GM19328 (cell line): Measurements from ENCODE around the gene MINPP1.

ENCODE experiments used
- ATAC-seq: cut with Tn5 transposase; IDR thresholded peaks from one replicate; pipeline ENCODE4 v1.9.1; 2021; ENCODE audit warnings: mild to moderate bottlenecking, moderate library complexity; ENCODE audit not compliant: unreplicated experiment

The MINPP1 gene

DNA sequence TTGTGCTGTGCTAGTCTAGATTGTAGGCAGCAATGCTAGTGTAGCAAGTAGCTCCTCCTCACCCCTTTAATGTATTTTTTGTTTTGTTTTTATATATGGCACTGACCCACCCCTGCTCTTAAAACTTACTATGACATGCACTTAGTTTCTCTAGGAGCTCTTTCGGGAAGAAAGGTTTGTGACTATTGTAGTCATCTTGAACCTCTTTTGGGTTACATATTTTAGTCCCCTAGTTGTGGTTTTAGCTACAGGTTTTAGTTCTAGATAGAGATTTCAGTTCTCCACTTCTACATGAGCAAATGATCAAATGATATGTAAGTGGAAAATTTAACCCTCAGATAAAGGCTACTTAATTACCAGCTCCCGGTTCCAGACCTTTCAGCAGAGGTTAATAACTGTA is 14.9 kb downstream of the MINPP1 start:
- no peak for ATAC-seq

DNA sequence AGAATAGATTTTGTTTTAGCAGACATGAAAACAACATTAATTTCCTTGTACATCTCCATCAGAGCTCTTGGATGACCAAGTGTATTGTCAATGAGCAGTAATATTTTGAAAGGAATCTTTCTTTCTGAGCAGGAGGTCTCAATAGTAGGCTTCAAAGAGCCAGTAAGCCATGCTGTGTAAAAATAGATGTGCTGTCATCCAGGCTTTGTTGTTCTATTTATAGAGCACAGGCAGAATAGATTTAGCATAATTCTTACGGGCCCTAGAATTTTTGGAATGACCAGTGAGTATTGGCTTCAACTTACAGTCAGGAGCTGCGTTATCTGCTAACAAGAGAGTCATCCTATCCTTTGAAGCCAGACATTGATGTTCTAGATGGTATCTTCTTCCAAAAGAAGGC is 19.0 kb downstream of the MINPP1 start:
- ATAC-seq, result no peak

DNA sequence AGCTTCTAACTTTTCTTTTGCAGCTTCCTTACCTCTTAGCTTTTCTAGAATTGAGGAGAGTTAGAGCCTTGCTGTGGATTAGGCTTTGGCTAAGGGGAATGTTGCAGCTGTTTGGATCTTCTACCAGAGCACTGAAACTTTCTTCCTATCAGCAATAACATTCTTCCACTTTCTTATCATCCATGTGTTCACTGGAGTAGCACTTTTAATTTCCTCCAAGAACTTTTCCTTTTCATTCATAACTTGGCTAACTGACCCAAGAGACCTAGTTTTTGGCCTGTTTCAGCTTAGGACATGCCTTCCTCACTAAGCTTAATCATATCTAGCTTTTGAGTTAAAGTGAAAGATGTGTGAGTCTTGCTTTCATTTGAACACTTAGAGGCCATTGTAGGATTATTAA is 19.6 kb downstream of the MINPP1 start:
- no peak for ATAC-seq

DNA sequence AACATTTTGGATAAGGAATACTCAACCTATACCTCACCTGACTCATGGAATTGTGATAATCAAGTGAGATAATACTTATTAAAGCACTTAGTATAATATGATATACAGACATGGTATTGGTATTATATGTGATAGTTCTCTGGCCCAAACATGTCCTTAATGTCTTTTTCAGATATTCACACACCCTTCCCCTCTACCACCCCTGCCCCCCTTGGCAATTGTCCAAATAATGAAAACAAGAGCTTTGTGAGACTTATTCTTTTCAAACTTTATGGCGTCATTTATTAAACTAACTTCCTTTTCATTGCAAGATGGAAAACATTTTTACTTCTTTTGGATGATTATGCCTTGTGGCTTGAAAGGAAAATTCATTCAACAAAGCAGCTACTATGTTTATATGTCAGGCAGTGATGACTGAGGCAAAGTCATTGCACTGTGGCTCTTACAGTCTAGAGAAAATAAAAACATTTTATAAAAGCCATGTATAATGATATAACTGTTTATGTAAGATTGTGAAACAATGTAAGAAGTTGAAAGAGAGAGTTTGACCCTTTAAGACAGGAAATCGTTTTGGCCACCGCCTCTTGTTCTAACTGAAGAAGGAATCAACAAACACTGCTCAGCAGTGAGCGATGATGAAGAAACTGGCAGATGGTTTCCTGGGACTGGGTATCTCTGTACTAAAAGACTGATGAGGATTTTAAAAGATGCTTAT is 27.4 kb downstream of the MINPP1 start:
- ATAC-seq, result no peak

DNA sequence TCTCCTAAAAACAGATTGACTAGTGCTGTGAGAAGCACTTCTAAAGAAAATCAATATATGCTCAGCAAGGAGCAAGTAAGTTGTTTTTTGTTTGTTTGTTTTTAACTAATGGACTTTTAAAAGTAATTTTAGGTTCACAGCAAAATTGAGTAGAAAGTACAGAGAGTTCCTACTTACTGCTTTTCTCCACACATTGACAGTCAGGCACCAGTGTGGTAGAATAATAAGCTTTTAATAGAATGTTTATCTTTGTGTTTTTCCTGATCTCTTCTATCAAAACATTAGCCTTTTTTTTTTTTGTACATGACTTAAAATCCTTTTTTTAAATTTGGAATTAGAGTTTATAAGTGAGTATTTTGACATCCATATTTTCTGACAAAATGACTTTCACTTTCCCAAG is 28.0 kb downstream of the MINPP1 start:
- ATAC-seq, result no peak

DNA sequence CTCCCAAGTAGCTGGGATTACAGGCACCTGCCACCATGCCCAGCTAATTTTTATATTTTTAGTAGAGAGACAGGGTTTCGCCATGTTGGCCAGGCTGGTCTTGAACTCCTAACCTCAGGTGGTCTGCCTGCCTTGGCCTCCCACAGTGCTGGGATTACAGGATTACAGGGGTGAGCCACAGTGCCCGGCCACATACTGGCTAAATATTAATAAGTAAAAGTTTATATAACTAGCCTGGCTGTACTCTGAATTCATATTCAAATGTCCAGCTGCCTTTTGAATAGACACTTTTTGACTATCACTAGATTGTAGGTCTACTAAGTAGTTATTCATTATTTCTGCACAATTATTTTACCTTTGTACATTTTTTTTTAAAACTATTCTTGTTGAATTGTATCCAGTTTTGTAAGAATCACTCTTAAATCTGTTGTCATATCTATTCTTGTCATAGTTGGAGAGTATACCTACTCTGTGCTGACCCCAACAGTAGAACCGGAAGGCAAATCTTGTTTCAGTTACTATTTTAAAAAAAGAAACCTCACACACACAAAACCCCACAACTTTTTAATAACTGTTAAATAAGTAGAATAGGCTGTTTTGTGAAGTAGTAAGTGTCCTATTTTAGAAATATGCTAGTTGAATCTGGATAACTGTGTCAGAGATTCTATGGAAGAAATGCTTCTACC is 29.6 kb downstream of the MINPP1 start:
- no peak for ATAC-seq

DNA sequence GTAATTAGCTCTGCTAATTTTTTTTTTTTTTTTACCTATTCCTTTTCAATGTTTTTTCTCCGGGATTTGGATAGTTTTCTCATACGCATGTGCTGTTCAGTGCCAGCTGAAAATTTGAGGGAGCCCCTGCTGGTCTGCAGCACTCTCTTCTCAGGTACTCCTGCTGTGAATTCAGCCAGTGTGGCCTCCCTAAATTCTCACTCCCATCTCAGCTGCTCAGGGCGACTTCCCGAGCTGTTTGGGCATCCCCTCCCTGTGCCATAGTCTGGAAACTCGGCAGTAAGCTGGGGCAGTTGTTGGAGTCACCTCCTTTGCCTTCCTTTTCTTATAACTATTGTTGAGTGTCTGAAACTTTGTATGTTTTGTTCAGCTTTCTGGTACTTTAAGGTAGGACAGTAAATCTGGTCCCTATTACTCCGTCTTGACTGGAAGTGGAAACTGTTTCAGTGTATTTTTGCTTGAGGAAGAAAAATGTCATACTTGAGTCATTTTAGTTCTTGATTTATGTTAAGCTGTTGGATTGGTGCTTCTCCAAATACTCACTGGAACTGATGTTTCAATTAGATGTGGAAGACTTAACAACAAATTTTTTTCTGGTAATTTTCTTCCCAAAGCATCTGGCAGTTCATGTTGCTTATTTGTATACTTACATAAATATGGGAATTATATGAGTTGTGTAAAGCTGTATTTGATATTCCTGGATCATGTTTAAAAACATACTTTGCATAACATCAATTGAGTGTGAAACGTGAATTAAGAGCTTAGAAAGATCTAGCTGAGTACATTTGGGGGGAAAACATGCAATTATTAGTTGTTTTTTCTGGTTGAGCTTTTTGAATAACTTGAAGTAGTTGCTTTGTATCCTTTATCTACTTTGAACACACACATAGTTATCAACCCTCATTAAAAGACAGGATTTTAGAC is 33.7 kb downstream of the MINPP1 start:
- ATAC-seq, result no peak

DNA sequence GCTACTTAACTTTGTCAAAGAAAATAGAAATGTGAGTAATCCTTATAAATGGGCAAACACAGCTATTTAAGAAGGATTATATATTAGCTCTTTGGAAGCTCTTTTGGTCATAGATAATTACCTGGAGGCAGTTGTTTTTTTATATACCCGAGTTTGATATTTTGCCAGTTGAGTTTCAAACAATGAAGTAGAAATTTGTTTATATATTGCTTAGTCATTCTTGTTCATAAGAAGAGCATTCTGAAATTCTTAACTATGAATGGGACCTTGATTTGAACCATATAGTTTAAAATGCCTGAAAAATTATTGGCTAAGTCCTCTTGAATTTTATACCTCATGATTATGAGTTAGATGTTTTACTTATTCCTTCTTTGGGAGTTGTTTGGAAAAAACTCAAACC is 36.4 kb downstream of the MINPP1 start:
- no peak for ATAC-seq

DNA sequence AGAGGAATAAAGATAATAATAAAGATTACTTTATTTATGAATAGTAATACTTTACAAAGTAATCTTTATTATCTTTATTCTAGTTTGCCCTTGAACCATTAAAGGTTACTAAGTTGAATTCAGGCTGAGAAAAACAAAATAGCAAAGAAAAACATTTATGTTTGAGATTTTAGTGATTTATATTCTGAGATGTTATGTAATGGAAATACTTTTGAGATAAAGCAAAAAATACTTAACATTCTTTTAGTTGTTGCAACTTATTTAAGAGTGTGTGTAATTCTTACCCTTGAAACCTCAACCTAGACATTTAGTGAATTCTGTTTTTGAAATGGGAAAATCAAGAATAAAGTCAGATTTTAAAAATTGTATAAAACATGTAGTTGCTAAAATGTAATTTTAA is 40.0 kb downstream of the MINPP1 start:
- no peak for ATAC-seq

DNA sequence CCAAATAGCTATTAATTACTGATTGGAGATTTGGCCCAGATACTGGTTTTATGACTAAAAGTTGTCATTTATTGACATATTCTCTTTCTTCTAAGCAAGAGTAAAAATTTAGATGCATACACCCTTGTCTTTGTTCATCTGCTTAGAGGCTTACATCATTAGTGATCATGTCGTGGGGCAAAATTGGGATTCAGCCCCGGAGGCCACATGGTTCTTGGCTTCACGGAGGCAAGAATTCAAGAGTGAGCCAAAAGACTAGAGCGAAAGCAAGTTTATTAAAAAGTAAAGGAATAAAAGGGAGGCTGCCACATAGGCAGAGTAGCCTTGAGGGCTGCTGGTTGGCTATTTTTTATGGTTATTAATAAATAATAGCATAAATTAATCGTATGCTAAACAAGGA is 41.1 kb downstream of the MINPP1 start:
- no peak for ATAC-seq

DNA sequence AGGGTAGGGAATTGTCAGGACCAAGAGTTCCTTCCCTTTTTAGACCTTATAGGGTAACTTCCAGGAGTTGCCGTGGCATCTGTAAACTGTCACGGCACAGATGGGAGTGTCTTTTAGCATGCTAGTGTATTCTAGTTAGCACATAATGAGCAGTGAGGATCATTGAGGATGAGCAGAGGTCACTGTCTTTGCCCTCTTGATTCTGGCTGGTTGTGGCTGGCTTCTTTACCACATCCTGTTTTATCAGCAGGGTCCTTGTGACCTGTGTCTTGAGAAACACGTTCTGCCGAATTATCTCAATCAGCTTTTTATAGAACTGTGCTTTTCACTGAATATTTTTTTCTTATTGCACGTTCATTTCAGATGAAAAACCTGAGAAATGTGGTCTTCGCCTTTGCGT is 41.5 kb downstream of the MINPP1 start:
- ATAC-seq, result no peak

DNA sequence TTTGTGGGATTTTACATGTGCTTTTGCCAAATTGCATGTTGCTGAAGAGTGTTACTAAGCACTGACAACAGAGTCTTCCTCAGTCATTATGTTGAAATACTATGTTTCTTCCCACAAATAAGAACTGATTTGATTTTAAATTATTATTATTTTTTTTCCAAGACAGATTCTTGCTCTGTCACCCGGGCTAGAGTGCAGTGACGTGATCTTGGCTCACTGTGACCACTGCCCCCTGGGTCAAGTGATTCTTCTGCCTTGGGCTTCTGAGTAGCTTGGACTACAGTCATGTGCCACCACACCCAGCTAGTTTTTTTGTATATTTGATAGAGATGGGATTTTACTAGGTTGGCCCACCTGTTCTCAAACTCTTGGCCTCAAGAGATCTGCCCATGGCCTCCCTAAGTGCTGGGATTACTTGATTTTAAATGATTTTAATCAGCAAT is 42.3 kb downstream of the MINPP1 start:
- no peak for ATAC-seq

DNA sequence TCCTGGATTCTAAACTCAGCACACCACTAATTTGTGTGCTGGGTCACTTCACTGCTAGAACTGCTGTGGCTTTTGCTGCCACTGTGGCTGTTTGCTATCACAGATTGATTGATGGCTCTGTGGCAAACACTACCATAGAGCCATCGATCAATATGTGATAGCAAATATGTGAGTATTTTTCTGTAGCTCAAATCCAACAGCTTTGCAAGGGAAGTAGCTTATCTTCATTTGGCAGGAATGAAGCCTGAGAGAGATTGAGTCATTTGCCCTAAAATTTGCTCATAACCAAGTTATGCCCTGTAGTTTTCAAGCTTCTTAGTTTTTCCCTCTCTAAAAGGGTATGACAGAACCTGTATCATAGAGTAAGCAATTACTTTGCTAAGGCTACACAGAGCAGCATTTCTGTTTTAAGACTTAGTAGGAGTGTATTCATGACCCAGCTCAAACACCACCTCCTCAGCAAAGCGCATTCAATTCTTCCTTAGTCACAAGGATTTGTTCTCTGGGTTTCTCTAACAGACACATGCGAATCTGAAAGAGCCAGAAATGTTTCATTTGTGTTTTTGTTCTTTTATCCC is 43.1 kb downstream of the MINPP1 start:
- ATAC-seq, result no peak

DNA sequence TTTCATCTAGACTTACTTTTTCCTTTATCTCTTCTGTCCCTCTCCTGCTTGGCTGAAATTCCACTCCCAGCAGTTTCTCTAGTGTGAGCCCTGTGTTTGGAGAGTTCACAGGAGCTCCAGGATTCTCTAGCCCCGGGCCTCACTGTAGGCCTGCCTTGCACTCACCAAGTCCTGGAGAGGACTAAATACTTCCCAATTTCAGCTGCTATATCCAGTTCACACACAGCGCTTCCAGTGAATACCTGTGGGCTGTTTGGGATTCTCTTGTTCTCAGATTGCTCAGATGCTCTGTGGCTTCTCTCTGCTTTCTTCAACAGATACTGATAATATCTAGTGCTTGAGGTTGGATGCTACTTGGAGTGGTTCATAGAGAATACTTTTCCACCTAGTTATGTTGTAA is 46.0 kb downstream of the MINPP1 start:
- ATAC-seq, result no peak

DNA sequence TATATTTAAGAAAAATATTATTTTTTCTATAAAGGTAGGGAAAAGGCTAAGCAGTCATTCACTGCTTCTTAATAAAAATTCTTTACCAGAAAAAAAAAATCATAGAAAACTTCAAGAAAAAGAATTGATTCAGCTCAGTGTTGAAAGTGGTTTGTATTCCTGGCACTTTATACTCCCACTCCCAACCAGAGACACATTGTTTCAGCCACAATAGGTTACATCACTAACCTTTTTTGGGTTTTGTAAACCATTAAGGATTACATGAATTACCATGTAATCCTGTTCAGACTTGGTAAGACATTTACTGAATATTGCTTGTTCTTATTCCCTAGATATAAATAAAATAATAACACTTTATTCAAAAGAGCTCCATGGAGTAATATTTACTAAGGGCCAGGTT is 46.6 kb downstream of the MINPP1 start:
- no peak for ATAC-seq

DNA sequence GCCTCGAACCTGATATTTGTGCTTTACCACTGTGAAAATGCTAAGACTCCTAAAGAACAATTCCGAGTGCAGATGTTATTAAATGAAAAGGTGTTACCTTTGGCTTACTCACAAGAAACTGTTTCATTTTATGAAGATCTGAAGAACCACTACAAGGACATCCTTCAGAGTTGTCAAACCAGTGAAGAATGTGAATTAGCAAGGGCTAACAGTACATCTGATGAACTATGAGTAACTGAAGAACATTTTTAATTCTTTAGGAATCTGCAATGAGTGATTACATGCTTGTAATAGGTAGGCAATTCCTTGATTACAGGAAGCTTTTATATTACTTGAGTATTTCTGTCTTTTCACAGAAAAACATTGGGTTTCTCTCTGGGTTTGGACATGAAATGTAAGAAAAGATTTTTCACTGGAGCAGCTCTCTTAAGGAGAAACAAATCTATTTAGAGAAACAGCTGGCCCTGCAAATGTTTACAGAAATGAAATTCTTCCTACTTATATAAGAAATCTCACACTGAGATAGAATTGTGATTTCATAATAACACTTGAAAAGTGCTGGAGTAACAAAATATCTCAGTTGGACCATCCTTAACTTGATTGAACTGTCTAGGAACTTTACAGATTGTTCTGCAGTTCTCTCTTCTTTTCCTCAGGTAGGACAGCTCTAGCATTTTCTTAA is 47.7 kb downstream of the MINPP1 start:
- ATAC-seq, result no peak

DNA sequence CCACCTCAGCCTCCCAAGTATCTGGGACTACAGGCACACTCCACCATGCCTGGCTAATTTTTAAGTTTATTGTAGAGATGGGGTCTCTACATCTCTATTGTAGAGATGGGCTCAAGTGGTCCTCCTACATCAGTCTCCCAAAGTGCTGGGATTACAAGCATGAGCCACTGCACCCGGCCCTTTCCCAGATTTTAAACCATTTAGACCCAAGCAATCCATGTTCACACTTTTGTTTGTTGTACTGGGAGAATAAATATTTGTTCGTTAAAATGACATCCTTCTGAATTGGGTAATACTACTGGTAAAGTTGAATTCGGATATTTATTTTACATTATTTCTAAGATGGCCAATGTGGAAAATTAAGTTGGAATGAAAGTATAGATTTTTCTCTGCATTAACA is 52.7 kb downstream of the MINPP1 start:
- ATAC-seq, result no peak

DNA sequence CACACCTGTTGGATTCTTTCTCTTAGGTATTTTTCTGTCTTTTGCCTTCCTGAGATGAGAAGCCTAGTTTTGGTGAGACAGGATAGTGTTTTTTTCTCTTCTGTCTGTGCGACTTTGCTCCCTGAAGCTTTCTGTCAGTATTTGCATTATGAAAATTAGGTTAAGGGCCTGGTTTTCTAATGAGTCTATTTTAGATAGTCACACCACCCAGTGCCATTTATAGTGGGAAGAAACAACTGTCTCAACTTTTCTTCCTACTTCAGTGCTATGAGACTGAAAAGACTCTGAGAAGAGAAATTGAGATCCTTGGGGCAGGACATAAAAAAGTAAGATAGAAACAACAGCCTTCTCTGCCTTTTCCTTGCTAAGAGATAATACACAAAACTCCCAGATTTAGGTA is 53.6 kb downstream of the MINPP1 start:
- ATAC-seq, result no peak

DNA sequence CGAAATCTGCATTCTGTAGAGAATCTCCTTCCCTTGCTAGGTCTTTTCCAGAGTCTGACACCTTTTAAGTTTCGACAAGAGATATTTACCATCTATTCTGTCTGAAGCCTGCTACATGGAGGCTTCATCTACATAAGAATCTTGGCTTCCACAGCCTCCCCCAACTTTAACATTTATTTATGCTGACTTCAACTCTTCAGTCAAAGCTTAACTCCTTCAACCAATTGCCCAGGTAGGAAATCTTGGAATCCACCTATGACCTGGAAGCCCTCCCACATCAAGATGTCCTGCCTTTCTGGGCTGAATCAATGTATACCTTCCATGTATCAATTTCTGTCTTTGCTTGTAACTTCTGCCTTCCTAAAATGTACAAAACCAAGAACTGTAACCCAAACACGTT is 54.7 kb downstream of the MINPP1 start:
- no peak for ATAC-seq

DNA sequence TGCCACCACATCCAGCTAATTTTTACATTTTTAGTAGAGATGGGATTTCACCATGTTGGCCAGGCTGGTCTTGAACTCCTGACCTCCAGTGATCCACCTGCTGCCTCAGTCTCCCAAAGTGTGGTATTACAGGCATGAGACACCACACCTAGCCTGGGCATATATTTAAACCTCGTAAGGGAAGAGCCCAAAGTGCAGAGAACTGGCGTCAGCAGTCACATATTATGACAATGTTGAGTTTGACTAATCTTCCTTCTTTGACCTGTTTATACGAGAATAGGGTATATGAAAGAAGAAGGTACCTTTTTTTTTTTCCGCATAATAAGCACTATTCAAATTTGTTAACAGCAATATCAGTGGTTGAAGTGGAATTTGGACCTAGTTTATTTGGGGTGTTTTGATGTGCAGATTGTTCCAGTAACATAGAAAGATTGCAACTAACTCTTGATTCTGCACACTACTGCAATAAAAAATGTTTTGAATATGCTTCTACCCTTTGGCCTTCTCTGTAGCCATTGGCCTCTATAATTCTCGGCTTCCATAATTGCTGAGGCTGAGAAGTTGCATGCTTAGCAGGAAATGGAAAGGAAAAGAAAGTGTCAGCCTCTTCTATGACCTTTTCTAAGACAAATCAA is 55.9 kb downstream of the MINPP1 start:
- no peak for ATAC-seq
